ENCODE data around the gene OTOG.

DNA sequence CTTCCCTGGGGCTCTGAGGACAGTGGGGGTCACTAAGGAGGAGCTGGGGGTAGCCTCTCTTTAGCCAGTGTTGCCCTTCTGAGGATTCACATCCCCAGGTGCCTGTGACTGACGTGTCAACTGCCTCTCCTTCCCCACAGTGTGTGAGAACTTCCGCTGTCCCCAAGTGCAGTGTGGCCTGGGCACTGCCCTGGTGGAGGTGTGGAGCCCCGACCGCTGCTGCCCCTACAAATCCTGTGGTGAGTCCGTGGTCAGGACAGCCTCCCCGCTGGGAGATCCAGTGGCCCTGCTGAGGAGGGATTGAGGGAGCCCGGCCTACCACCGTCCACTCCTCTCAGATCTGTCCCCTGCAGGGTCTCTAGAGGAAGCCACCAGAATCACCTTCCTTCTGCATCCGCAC lies 91.3 kb downstream of the OTOG start:
- no peak for TF ChIP-seq CTCF (IDR thresholded peaks at IDR 0.05)
- TF ChIP-seq EZH2phosphoT487 (IDR thresholded peaks at IDR 0.05): no peak

Measured in neural progenitor cell (in vitro differentiated cells).